DMS114 treated with DMSO at 0.1 percent for 48 hours (cell line): ENCODE measurements around the gene LRRC3.

ENCODE experiments used
- DNase-seq: peaks from one replicate; lab custom pipeline; 2025; ENCODE audit not compliant: unreplicated experiment; lab: John Stamatoyannopoulos, UW

Gene LRRC3

DNA sequence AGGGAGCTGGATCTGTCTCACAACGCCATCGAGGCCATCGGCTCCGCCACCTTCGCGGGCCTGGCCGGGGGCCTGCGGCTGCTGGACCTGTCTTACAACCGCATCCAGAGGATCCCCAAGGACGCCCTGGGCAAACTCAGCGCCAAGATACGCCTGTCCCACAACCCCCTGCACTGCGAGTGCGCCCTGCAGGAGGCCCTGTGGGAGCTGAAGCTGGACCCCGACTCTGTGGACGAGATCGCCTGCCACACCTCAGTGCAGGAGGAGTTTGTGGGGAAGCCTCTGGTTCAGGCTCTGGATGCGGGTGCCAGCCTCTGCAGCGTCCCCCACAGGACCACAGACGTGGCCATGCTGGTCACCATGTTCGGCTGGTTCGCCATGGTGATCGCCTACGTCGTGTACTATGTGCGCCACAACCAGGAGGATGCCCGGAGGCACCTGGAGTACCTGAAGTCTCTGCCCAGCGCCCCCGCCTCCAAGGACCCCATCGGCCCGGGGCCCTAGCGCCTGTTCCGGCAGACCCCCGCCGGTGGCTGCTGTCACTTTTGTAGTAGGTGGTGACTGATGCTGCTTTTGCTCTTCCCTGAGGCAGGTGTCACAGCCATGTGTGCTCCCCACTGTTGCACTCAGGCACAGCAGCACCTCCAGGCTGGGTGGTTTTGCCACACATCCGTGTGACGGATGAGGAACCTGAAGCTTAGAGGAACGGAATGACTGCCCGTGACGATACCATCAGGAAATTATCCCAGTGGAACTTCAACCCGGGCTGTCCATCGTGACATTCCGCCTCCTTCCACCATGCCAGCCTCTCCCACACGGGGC lies 1.8 kb downstream of the LRRC3 start:
- no peak for DNase-seq

DNA sequence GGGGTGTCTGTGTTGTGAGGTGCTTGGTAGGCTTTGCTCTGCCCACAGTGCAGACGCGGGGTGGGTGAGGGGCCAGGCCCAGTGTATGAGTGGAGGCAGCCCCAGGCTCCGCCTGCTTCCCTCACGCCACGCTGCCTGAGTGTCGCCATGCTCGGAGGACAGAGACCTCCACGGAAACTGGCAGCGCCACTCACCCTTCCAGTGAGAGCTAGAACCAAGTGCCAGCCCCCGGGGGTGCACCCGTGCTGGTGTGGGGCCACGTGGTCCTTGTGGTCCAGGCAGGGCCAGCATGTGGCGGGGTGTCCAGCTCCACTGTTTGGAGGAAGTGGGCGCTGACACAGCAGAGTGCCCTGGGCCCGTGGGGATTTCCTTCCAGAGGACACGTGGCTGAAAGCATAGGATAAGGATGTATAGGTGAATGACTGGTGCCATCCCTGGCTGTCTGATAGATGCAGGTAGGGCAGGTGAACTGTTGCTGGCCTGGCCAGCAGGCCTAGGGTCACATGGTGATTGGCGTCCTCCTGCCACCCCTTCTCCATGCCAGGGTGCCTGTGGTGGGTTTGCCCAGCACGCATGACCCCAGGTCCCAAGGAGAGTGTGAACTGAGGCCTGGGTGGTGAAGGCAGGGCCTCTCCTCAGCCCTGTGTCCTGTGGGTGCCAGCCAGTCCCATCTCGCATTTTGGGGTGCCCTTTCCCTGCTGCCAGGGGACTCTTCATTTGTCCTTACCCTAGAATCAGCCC lies 3.8 kb downstream of the LRRC3 start:
- DNase-seq, result no peak

DNA sequence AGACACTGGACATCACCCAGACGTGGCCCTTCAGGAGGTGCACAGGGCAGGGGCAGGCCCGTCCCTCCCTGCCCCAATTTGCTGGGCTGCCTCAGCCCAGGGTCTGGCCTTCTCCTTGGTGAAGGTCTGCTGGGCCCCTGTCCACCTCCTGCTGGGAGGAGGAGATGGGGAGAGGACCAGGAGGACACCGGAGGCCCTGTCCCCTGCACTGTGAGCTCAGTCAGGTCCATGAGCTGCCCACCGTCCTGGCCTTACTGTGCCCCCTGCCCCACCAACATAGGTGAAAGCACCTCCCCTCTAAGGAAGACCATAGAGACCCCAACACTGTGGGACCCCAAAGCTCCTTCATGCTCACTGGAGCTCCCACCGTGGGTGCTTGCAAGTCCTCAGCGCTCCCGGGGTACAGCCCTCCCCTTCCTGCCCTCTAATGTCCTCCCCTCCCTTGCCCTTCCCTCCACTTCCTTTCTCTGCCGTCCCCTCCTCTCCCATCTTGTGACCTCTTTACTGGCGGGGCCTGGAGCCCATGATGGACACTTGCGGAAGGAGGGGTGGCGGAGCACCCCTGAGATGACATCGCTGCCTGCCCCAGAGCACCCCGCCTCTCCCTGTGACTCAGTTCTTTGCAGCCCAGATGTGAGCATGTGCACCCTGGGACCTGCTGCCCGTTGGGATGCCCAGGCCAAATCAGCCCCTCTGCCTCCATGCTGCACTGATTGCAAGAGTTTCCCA lies 4.6 kb downstream of the LRRC3 start:
- no peak for DNase-seq

DNA sequence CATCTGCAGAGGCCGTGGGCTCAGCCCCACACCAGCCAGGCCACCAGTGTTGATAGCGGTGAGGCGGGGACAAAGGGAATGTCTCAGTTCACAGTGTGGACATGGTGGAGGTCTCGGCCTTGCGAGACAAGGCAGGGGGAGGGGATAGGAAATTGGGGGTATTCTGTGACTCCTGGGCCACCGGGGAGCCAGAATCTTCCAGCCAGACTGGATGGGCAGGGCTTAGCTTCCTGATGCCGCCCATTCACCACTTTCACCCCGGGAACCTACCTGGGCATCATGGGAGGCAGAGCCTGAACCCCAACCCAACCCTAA lies 5.1 kb downstream of the LRRC3 start:
- DNase-seq, result no peak

DNA sequence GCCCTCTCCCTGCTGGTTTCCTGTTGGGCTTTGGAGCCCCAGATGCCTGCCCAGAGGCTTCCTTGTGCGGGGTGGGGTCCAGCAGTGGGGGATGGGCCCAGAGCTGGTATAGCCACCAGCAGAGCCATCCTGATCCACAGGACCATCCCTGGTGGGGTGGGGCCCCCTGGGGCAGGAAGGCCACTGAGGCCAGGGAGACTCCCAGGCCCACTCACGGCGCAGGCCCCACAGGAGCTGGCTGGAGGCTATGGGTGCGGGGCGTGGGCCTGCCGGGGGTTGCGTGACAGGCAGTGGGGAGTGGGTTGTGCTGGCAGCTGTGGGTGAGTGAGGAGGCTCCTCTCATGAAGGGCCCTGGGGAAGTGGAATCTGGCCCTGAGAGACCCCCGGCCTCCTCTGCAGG lies 5.7 kb downstream of the LRRC3 start:
- no peak for DNase-seq

DNA sequence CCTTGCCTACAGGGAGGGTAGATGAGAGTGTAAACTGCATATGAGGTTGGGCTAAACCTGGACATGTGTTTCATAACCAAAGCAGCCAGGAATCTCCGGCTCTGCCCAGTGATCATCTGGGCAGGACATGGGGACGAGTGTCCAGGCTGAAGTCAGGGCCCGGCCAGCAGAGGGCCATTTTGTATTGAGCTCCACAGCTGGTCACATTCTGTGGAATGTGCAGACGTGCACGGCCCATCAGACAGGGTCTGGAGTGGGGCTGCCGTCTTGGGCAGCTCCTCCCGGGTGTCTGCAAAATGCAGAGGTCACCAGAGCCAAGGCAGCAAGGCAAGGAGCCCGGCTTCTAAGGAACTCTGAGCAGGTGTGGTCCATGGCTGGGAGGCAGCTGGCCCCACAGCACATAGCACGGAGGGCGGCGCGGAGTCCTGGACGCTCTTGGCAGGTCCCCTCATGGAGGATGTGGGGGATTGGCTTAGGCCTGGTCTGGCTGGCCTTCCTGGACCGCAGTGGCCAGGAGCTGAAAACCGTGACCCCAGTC lies 6.2 kb downstream of the LRRC3 start:
- no peak for DNase-seq

DNA sequence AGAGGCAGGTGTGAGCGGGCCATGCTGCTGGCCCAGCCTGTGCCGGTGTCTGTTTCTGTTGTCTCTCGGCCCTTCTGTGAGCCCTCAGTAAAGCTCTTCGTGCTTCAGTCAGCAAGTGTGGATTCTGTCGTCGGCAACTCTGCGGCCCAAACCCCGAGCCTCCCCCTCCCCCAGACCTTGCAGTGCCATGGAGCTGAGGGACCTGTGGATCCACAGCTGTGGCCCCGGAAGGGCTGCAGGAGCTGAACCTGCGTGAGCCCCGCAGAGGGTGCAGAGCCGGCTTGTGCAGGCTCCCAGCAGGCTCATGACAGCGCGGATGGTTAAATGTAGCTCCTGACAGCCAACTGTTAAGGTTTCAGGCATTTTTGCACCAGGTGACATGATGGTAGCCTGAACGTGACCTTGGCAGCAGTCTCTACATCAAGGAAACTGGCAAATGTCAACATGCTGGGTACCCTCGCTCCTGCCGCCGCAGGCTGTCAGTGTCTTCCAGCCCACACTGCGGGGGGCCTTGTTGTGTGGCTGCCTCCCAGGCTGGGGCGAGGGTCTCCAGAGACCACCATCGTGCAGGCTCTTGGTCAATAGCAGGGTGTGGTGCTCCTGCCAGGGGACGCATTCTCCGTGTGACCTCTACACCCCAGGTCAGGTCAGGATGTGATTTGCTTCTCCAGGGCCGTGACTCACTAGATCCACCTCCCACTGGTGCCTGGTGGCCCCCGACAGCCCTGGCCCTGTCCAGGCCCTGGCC lies 7.0 kb downstream of the LRRC3 start:
- no peak for DNase-seq

DNA sequence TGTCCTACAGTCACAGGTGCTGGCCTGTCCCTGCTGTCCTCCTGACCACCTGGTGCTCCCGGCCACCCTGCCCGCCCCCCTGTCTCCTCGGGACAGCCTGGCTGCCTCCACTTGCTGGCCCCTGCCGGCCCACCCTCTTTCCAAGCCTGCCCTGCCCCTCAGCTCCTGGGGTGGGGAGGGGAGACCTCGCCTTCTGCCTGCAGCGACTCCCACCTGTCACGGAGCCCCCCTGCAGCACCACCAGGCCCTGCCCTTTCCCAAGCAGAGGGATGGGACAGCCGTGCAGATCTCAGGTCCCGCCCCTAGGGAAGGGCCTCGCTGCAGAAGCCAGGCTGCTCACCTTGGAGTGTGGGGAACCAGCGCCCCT lies 7.5 kb downstream of the LRRC3 start:
- DNase-seq, result no peak

DNA sequence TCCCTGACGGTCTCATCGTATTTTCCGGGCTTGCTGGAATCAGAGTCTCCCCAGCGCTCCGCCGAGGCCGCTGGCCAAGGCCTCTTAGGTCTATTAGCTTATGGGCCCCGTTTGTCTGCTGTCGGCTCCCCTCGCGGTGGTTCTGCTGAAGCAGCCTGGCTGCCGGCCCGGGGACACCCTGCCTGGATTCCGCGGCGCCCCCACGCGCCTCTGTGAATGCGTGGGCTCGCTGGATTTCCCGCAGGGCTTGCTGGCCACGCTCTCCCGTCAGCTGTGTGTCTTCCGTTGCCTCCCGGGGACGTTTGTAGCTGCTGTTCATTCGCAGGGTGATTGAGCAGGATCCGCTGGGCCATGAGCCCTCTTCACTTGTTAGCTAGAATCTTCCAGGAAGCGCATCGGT lies 8.4 kb downstream of the LRRC3 start:
- no peak for DNase-seq

DNA sequence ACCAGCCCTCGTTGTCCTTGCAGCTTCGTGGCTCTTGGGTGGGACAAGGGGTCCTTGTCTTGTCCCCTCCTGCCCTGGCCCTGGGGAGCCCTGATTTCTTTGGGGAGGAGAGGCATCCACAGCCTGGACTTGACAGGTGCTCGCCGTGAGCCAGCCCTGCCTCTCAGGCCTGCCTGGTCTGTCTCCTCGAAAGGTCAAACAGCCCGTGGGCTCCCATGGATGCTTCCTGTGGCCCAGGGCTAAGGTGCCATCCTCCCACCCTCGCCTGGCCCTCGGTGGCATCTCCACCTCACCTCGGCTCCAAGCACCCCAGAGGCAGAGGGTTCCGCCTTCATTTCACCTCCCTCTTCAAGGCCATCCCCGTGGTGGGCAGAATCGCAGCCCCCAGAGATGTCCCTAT lies 9.0 kb downstream of the LRRC3 start:
- DNase-seq, result no peak

DNA sequence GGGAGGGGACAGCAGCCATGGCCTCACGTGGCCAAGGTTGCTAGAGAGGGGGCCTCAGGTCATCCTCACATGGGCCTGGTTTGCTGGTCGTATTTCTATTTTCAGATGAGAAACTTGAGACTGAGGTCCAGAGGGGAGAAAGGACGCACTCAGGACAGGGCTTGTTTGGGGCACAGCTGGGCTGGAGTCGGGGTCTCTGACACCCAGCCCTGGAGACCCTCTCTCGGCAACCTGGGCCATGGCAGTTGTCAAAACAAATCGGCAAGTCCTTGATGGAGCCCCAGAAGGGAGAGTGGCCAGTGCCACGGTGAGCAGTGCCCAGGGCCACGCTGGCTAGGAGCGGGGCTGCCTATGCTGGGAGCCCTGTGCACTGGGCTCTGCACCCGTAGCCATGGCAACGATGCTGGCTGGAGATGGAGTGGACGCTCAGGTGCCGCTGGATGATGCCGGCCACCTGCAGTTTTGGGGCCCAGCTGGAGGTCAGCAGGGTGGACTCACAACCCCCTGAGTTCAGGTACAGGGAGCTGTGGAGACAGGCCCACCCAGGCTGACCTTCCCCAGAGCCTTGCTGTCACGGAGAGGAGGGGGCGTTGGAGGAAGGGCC lies 11.1 kb downstream of the LRRC3 start:
- no peak for DNase-seq

DNA sequence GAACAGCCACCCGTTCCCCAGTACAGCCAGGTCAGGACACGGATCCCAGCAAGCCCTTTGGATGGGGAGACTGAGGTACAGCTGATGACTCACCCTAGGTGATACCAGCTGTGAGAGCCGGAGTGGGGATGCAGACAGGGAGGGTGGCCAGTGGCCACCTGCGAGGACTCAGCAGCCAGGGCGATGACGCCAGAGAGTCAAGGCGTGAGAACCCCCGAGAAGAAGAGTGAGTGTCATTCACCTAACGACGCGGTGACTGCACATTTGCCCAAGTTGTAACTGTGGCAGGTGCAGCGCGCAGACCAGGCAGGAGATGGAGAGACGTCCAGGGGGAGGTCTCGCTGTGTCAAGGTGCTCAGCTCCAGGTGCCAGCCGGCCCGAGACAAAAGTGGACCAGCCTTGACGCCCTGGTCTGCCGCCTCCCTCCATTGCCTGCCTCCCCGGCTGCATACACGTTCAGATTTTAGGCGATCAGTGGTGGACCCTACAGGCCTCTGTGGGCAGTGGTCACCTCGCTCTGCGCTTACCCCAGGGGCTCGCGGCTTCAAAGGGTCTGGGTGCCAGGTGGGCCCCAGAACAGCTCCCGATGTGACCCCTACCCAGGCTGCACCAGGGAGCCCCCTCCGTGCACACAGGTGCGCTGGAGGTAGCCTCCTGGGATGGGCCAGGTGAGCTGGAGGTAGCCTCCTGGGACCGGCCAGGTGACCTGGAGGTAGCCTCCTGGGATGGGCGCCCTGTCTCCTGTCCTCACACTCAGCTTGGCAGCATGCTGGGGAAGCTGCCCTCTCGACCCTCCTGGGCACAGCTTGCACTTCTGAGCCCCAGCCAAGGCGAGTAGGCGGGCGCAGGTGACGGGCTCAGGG lies 11.9 kb downstream of the LRRC3 start:
- DNase-seq, result no peak

DNA sequence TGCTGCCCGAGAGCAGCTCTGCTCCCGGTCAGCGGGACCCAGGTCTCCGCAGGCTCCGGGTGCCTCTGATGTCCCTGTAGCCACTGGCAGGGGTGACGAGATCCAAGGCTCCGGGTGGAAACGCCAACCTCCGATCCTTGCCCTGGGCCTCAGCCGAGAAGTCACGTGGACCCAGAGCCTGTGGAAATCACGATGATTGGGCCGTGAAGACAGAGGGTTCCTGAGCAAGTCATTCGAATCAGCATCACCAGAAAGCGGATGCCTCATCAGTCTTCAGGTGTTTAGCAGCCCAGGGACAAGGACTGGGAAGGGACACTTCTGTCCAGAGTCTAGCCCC lies 12.5 kb downstream of the LRRC3 start:
- DNase-seq, result no peak

DNA sequence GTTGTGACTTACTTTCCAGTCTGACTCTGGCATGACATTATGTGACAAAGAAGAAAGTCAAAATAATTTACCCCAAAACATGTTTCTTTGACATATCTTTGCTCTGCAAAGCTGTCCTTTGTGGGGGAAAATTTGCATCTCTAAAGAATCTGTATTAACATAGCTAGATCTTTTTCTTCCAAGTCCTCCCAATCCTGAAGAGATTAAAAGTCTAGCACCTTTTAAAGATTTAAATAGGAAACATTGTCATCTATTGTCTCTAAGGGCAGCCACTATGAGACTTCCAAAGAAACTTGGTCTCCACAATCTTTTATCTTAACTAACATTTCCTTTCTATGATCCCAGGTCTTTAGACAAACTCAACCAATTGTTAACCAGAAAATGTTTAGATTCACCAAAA lies 16.0 kb downstream of the LRRC3 start:
- DNase-seq, result no peak

DNA sequence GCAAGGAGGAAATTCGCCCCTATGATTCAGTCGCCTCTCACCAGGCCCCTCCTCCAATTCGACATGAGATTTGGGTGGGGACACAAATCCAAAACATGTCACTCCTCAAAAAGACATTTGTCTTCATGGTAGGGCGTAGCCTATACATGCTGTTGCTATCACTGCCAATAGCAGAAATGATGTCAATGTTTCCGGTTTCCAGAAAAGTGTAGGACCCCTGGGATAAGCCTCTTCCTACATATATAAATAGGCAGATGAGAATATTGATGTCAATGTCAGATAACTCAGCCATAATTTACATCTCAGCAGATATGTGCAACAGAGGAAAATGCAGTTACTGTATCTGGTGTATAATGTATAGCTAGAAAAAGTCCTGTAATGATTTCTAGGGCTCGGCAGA lies 16.7 kb downstream of the LRRC3 start:
- no peak for DNase-seq

DNA sequence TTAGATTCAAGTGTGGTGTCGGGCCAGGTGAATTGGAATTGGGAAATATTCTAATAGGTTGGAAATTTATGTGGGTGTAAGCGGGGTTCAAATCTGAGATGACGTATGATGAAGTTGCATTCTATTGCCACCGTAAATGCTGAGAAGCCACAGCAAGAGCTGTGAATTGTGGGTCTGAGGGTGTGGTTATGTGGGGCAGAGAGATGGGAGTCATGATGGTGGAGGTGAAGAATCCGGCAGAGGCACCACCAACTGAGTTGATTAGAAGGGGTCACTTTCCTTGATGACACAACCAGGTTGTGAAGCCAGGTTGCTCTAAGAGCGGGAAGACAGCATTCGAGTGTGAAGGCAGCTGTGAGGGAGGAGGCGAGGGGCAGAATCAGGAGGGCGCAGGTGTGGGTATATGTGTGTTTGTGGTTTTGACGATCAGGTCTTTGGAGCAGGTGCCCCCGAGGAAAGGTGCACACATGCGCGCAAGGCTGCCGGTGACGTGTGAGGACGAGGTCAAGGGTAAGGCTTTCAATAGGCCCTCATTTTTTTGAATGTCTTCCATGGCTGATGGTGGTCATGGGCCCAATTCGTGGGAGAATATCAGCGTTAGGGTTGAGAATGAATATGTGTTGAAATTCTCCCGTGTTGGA lies 18.7 kb downstream of the LRRC3 start:
- no peak for DNase-seq

DNA sequence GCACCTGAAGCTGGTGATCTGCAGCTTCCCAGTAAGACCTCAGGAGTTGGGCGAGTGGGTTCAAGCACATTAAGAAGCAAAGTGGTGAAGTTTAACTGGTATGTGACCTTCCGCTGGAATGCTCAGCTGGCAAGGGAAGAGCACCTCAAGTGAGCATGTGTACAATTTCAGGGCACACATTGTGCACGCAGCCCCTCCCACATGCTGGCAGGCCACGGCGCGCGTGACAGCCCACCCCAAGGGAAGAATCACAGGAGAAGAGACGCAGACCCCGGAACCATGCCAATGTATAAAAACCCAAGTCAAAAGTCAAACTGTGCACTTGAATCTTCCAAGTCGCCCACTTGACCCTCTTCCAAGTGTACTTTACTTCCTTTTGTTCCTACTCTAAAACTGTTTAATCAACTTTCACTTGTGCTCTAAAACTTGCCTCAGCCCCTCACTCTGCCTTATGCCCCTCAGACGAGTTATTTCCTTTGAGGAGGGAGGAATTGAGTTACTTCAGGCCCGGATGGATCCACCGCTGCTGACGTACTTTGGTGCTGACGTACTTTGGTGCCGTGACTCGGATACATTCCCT lies 20.0 kb downstream of the LRRC3 start:
- DNase-seq, result no peak

DNA sequence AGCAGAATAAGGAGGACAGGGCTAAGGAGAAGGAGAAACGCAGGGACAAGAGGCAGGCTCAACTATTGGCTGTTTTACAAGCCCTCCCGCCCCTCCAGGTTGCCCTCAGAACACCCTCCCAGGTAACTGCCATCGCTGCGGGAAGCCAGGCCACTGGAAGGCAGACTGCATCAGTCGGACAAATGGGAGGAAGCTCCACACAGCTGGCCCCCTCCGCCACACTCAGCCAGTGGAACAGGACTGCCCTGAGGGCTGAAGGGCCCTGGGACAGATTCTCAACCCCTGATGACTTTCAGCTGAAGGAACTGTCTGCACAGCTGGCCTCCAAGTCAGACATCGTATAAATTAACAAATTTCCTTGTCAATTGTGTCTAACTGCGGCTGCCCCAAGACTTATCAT lies 21.8 kb downstream of the LRRC3 start:
- DNase-seq, result no peak

DNA sequence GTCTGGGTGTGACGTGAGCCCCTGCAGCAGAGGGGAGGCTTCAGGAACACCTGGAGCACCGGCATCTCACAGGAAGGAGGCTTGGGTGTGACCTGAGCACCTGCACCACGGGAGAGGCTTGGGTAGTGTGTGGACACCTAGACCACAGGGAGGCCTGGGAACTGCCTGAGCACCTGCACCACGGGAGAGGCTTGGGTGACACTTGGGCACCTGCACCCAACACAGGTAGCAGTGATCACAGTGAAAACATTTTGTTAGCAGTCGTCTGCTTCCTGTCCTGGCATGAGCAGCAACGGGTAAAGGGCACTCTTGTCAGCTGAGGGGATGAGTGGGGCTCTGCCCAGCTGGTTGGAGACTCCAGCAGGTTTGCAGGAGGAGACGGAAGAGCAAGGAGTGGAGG lies 22.4 kb downstream of the LRRC3 start:
- DNase-seq, result no peak
